Spinal cord (tissue), 10 donors: ENCODE measurements around the gene CDH13. TPM values are rescaled to one million over a fixed set of nuclear protein-coding genes. Genes with fewer than 3 reads are reported as not detected.

Source experiments
- DNase-seq, 6 donors: peaks; one replicate each; pipeline versions ENCODE4 v3.0.0 to v3.0.0-alpha.2; 2013 to 2015; ENCODE audit warnings: low spot score in 6 of 6, low read depth in 4 of 6
- H3K27ac ChIP-seq: one replicate; pipeline ENCODE4 v1.5.1; 2013; ENCODE audit warnings: low read depth, low read length, control low read depth
- H3K27me3 ChIP-seq: one replicate; pipeline ENCODE4 v1.6.1; 2013; ENCODE audit warnings: low read length; ENCODE audit not compliant: control insufficient read depth, insufficient read depth
- H3K36me3 ChIP-seq: one replicate; pipeline ENCODE4 v1.6.1; 2013; ENCODE audit warnings: low read length; ENCODE audit not compliant: control insufficient read depth, insufficient read depth
- H3K4me1 ChIP-seq: one replicate; pipeline ENCODE4 v1.6.1; 2013; ENCODE audit warnings: low read length; ENCODE audit not compliant: control insufficient read depth, insufficient read depth
- H3K4me3 ChIP-seq: one replicate; pipeline ENCODE4 v1.5.1; 2013; ENCODE audit warnings: low read depth, low read length, control low read depth
- H3K9me3 ChIP-seq: one replicate; pipeline ENCODE4 v1.6.1; 2013; ENCODE audit warnings: low read length; ENCODE audit not compliant: control insufficient read depth, insufficient read depth
- WGBS: methylation state at CpG from one replicate; pipeline ENCODE4 v1.1.5; 2013; ENCODE audit warnings: missing lambda C conversion rate; ENCODE audit not compliant: insufficient coverage; 5-methylcytosine and 5-hydroxymethylcytosine counted together
- polyA plus RNA-seq, 2 donors: library from polyadenylated mRNA; unstranded; fragments of 120-200 nt; gene quantifications; one replicate each; pipeline ENCODE4 v1.2.1, GENCODE V29; 2013; ENCODE audit not compliant: insufficient read length in 2 of 2
- total RNA-seq, 2 donors: library from RNA; depleted of rRNA in 1 of 2; stranded (reverse); fragments of 120-200 nt in 1 of 2; fragments of >200 nt in 1 of 2; gene quantifications; one replicate each; pipeline versions ENCODE4 v1.2.3 to v1.2.4, GENCODE V29; 2013 to 2014
- donor health status: healthy.

CDH13 gene
- total and polyA plus RNA-seq, 4 donors, result 34.5 to 82.3 (median 76.4) TPM

- Histone ChIP-seq H3K4me3 (no peak overlapping the region), H3K9me3 (no peaks in the 10 kb centered on the region), H3K4me1 (no peaks in the 10 kb centered on the region), H3K27ac (no peak overlapping the region), H3K27me3 (no peaks in the 10 kb centered on the region), H3K36me3 (no peaks in the 10 kb centered on the region)
- DNase-seq, result no peak
- 83% methylated on average over 1 of the region's 9 CpGs for WGBS
Measured at GRCh38 chr16:82995286-82995923, 368.6 kb downstream of the CDH13 start.

- H3K9me3 ChIP-seq, result no peaks in the 10 kb centered on the region
- H3K27me3 ChIP-seq, result no peaks in the 10 kb centered on the region
- H3K36me3 ChIP-seq, result no peaks in the 10 kb centered on the region
- no peaks in the 10 kb centered on the region for H3K4me1 ChIP-seq
- no peak overlapping the region for H3K27ac ChIP-seq
- DNase-seq, result no peak
- no CpG with 5 or more reads among the region's 5 CpGs for WGBS
- H3K4me3 ChIP-seq, result no peak overlapping the region
Measured at GRCh38 chr16:82995924-82996441, 369.2 kb downstream of the CDH13 start.

GRCh38 chr16:82996814-82997213 lies 370.0 kb downstream of the CDH13 start:
- no peak for DNase-seq
- Histone ChIP-seq H3K9me3 (no peaks in the 10 kb centered on the region), H3K27me3 (no peaks in the 10 kb centered on the region), H3K4me1 (no peaks in the 10 kb centered on the region), H3K4me3 (no peak overlapping the region), H3K27ac (no peak overlapping the region), H3K36me3 (no peaks in the 10 kb centered on the region)
- 92% methylated on average over 4 of the region's 4 CpGs for WGBS

- H3K4me3 ChIP-seq, result no peak overlapping the region
- H3K9me3 ChIP-seq, result no peaks in the 10 kb centered on the region
- H3K27ac ChIP-seq, result no peak overlapping the region
- no peaks in the 10 kb centered on the region for H3K4me1 ChIP-seq
- H3K36me3 ChIP-seq, result no peaks in the 10 kb centered on the region
- H3K27me3 ChIP-seq, result no peaks in the 10 kb centered on the region
- 35% methylated on average over 3 of the region's 6 CpGs for WGBS
- peak in 1 of 6 donors; percentile 22 for DNase-seq
Measured at GRCh38 chr16:82999711-83000110, 372.9 kb downstream of the CDH13 start.

- Histone ChIP-seq H3K27ac (no peak overlapping the region), H3K9me3 (no peaks in the 10 kb centered on the region), H3K4me1 (no peaks in the 10 kb centered on the region), H3K27me3 (no peaks in the 10 kb centered on the region), H3K36me3 (no peaks in the 10 kb centered on the region), H3K4me3 (no peak overlapping the region)
- WGBS, result 86% methylated on average over 4 of the region's 8 CpGs
- no peak for DNase-seq
Measured at GRCh38 chr16:83002351-83003334, 375.9 kb downstream of the CDH13 start.

- Histone ChIP-seq H3K27ac (no peak overlapping the region), H3K27me3 (no peaks in the 10 kb centered on the region), H3K36me3 (no peaks in the 10 kb centered on the region), H3K4me3 (no peak overlapping the region), H3K9me3 (no peaks in the 10 kb centered on the region), H3K4me1 (no peaks in the 10 kb centered on the region)
- DNase-seq, result no peak
- no CpG with 5 or more reads among the region's 4 CpGs for WGBS
Measured at GRCh38 chr16:83004868-83005652, 378.3 kb downstream of the CDH13 start.

- 83% methylated on average over 1 of the region's 1 CpG for WGBS
- H3K9me3 ChIP-seq, result no peaks in the 10 kb centered on the region
- no peaks in the 10 kb centered on the region for H3K36me3 ChIP-seq
- no peak overlapping the region for H3K4me3 ChIP-seq
- H3K27ac ChIP-seq, result no peak overlapping the region
- no peak for DNase-seq
- no peaks in the 10 kb centered on the region for H3K4me1 ChIP-seq
- H3K27me3 ChIP-seq, result no peaks in the 10 kb centered on the region
Measured at GRCh38 chr16:83005653-83006160, 378.9 kb downstream of the CDH13 start.

- Histone ChIP-seq H3K9me3 (no peaks in the 10 kb centered on the region), H3K36me3 (no peaks in the 10 kb centered on the region), H3K27me3 (no peaks in the 10 kb centered on the region), H3K4me3 (no peak overlapping the region), H3K27ac (no peak overlapping the region), H3K4me1 (no peaks in the 10 kb centered on the region)
- DNase-seq, result peak in 1 of 6 donors; percentile 65
- 92% methylated on average over 10 of the region's 15 CpGs for WGBS
Measured at GRCh38 chr16:83010776-83011720, 384.3 kb downstream of the CDH13 start.
